ENCODE data around the gene AMOTL1. TPM values are rescaled to one million over a fixed set of nuclear protein-coding genes. Genes with fewer than 3 reads are reported as not detected.

AMOTL1 gene
- polyA plus RNA-seq, 4 donors, result 0.81 to 16.5 (median 3.7) TPM

- Histone ChIP-seq H3K27ac (ENCODE audit: low read depth in 1 of 3, low read length in 2 of 3) (no peak overlapping the region), H3K27me3 (ENCODE audit: control insufficient read depth in 3 of 3, insufficient read depth in 3 of 3, low read length in 3 of 3) (no peaks in the 10 kb centered on the region), H3K36me3 (ENCODE audit: control insufficient read depth in 3 of 3, insufficient read depth in 2 of 3, low read depth in 1 of 3, low read length in 3 of 3) (peaks cover 0 to 15% (median 2%) of the 10 kb centered on the region in 3 donors), H3K9me3 (ENCODE audit: control insufficient read depth in 2 of 2, insufficient read depth in 1 of 2, low read depth in 1 of 2, low read length in 1 of 2) (no peaks in the 10 kb centered on the region), H3K4me3 (ENCODE audit: low read depth in 1 of 3, low read length in 3 of 3) (no peak overlapping the region), H3K4me1 (ENCODE audit: control insufficient read depth in 3 of 3, insufficient read depth in 2 of 3, low read depth in 1 of 3, low read length in 2 of 3) (peaks cover 0 to 23% (median 0%) of the 10 kb centered on the region in 3 donors)
- FAIRE-seq, result no peak
- DNase-seq, result no peak
- 58 to 64% (median 64%) methylated on average over 3 of the region's 3 CpGs for WGBS, 3 donors
These were observed 63.4 kb downstream of the AMOTL1 start for GRCh38 chr11:94831529-94831928.

- no peaks in the 10 kb centered on the region for H3K9me3 ChIP-seq (ENCODE audit: control insufficient read depth in 2 of 2, insufficient read depth in 1 of 2, low read depth in 1 of 2, low read length in 1 of 2)
- 82 to 88% (median 85%) methylated on average over 4 of the region's 4 CpGs for WGBS, 3 donors
- DNase-seq (peak in 1 of 2 donors; percentile 77), FAIRE-seq (no peak)
- peaks cover 0 to 21% (median 0%) of the 10 kb centered on the region in 3 donors for H3K4me1 ChIP-seq (ENCODE audit: control insufficient read depth in 3 of 3, insufficient read depth in 2 of 3, low read depth in 1 of 3, low read length in 2 of 3)
- H3K36me3 ChIP-seq (ENCODE audit: control insufficient read depth in 3 of 3, insufficient read depth in 2 of 3, low read depth in 1 of 3, low read length in 3 of 3), result peaks cover 0 to 11% (median 2%) of the 10 kb centered on the region in 3 donors
- H3K27me3 ChIP-seq (ENCODE audit: control insufficient read depth in 3 of 3, insufficient read depth in 3 of 3, low read length in 3 of 3), result no peaks in the 10 kb centered on the region
- peak overlapping the region in 1 of 3 donors; percentile 66 for H3K27ac ChIP-seq (ENCODE audit: low read depth in 1 of 3, low read length in 2 of 3)
- no peak overlapping the region for H3K4me3 ChIP-seq (ENCODE audit: low read depth in 1 of 3, low read length in 3 of 3)
These were observed 64.6 kb downstream of the AMOTL1 start for GRCh38 chr11:94832604-94833235.

GRCh38 chr11:94834911-94835593 lies 66.9 kb downstream of the AMOTL1 start:
- WGBS, 3 donors, result 79 to 93% (median 88%) methylated on average over 4 of the region's 4 CpGs
- no peaks in the 10 kb centered on the region for H3K9me3 ChIP-seq (ENCODE audit: control insufficient read depth in 2 of 2, insufficient read depth in 1 of 2, low read depth in 1 of 2, low read length in 1 of 2)
- no peak overlapping the region for H3K27ac ChIP-seq (ENCODE audit: low read depth in 1 of 3, low read length in 2 of 3)
- H3K4me1 ChIP-seq (ENCODE audit: control insufficient read depth in 3 of 3, insufficient read depth in 2 of 3, low read depth in 1 of 3, low read length in 2 of 3), result peaks cover 0 to 22% (median 0%) of the 10 kb centered on the region in 3 donors
- no peaks in the 10 kb centered on the region for H3K27me3 ChIP-seq (ENCODE audit: control insufficient read depth in 3 of 3, insufficient read depth in 3 of 3, low read length in 3 of 3)
- FAIRE-seq (no peak), DNase-seq (no peak)
- peaks cover 0 to 10% (median 2%) of the 10 kb centered on the region in 3 donors for H3K36me3 ChIP-seq (ENCODE audit: control insufficient read depth in 3 of 3, insufficient read depth in 2 of 3, low read depth in 1 of 3, low read length in 3 of 3)
- H3K4me3 ChIP-seq (ENCODE audit: low read depth in 1 of 3, low read length in 3 of 3), result no peak overlapping the region

GRCh38 chr11:94835594-94835927 lies 67.4 kb downstream of the AMOTL1 start:
- Histone ChIP-seq H3K9me3 (ENCODE audit: control insufficient read depth in 2 of 2, insufficient read depth in 1 of 2, low read depth in 1 of 2, low read length in 1 of 2) (no peaks in the 10 kb centered on the region), H3K27me3 (ENCODE audit: control insufficient read depth in 3 of 3, insufficient read depth in 3 of 3, low read length in 3 of 3) (no peaks in the 10 kb centered on the region), H3K4me3 (ENCODE audit: low read depth in 1 of 3, low read length in 3 of 3) (no peak overlapping the region), H3K27ac (ENCODE audit: low read depth in 1 of 3, low read length in 2 of 3) (no peak overlapping the region), H3K4me1 (ENCODE audit: control insufficient read depth in 3 of 3, insufficient read depth in 2 of 3, low read depth in 1 of 3, low read length in 2 of 3) (peaks cover 0 to 22% (median 0%) of the 10 kb centered on the region in 3 donors), H3K36me3 (ENCODE audit: control insufficient read depth in 3 of 3, insufficient read depth in 2 of 3, low read depth in 1 of 3, low read length in 3 of 3) (peaks cover 0 to 10% (median 1%) of the 10 kb centered on the region in 3 donors)
- WGBS, 3 donors, result 77 to 100% (median 80%) methylated on average over 2 of the region's 2 CpGs
- FAIRE-seq, result no peak
- DNase-seq, result no peak

DNA sequence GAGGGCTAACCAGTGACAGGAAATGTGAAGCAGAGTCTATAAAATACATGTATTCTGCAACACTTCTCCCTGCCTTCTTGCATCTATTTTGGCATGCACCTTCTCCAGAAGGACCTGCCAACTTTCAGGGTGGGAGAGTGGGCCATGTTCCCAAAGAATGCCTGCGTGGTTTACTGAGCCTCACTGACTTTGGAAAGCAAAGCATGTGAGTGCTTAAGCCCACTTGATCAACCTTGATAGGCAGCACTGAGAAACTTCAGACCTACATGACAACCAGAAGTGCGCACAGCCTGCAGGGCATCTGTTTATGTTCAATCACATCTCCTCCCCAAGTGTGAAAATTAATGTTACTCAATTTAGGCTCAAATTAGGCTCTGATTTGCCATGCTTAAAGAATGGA lies 69.2 kb downstream of the AMOTL1 start:
- Histone ChIP-seq H3K4me1 (ENCODE audit: control insufficient read depth in 3 of 3, insufficient read depth in 2 of 3, low read depth in 1 of 3, low read length in 2 of 3) (peaks cover 0 to 19% (median 0%) of the 10 kb centered on the region in 3 donors), H3K9me3 (ENCODE audit: control insufficient read depth in 2 of 2, insufficient read depth in 1 of 2, low read depth in 1 of 2, low read length in 1 of 2) (no peaks in the 10 kb centered on the region), H3K4me3 (ENCODE audit: low read depth in 1 of 3, low read length in 3 of 3) (no peak overlapping the region), H3K36me3 (ENCODE audit: control insufficient read depth in 3 of 3, insufficient read depth in 2 of 3, low read depth in 1 of 3, low read length in 3 of 3) (peaks cover 0 to 8% (median 0%) of the 10 kb centered on the region in 3 donors), H3K27ac (ENCODE audit: low read depth in 1 of 3, low read length in 2 of 3) (no peak overlapping the region), H3K27me3 (ENCODE audit: control insufficient read depth in 3 of 3, insufficient read depth in 3 of 3, low read length in 3 of 3) (no peaks in the 10 kb centered on the region)
- FAIRE-seq (no peak), DNase-seq (no peak)
- WGBS, 3 donors, result 81 to 87% (median 85%) methylated on average over 2 of the region's 2 CpGs

GRCh38 chr11:94838027-94838731 lies 70.0 kb downstream of the AMOTL1 start:
- Histone ChIP-seq H3K4me1 (ENCODE audit: control insufficient read depth in 3 of 3, insufficient read depth in 2 of 3, low read depth in 1 of 3, low read length in 2 of 3) (peaks cover 0 to 10% (median 0%) of the 10 kb centered on the region in 3 donors), H3K36me3 (ENCODE audit: control insufficient read depth in 3 of 3, insufficient read depth in 2 of 3, low read depth in 1 of 3, low read length in 3 of 3) (peaks cover 0 to 8% (median 0%) of the 10 kb centered on the region in 3 donors), H3K27ac (ENCODE audit: low read depth in 1 of 3, low read length in 2 of 3) (peak overlapping the region in 1 of 3 donors; percentile 22), H3K9me3 (ENCODE audit: control insufficient read depth in 2 of 2, insufficient read depth in 1 of 2, low read depth in 1 of 2, low read length in 1 of 2) (no peaks in the 10 kb centered on the region), H3K27me3 (ENCODE audit: control insufficient read depth in 3 of 3, insufficient read depth in 3 of 3, low read length in 3 of 3) (no peaks in the 10 kb centered on the region), H3K4me3 (ENCODE audit: low read depth in 1 of 3, low read length in 3 of 3) (no peak overlapping the region)
- WGBS, 3 donors, result 69 to 83% (median 76%) methylated on average over 2 of the region's 2 CpGs
- FAIRE-seq (no peak), DNase-seq (no peak)

DNA sequence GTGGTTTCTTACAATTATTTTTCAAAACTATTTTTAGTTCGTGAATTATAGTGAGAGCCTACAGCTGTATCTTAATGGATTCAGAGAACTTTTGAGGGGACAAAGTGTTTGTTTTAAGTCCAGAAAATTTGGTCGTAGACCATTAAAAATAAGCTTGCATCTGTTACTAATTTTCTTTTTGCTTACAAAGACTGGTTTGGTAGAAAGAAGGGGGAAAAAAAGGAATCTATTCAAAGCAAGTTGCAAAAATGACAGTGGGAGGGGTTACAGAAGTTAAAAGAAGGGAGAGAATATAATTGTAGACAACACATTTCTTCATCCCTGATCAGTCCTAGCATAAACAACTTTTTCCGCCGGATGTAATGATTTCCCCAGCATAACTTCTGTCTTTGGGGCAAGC lies 72.1 kb downstream of the AMOTL1 start:
- H3K9me3 ChIP-seq (ENCODE audit: control insufficient read depth in 2 of 2, insufficient read depth in 1 of 2, low read depth in 1 of 2, low read length in 1 of 2), result peaks cover 0 to 5% of the 10 kb centered on the region in 2 donors
- H3K27ac ChIP-seq (ENCODE audit: low read depth in 1 of 3, low read length in 2 of 3), result no peak overlapping the region
- WGBS, 3 donors, result 70 to 93% (median 92%) methylated on average over 4 of the region's 4 CpGs
- no peak overlapping the region for H3K4me3 ChIP-seq (ENCODE audit: low read depth in 1 of 3, low read length in 3 of 3)
- H3K27me3 ChIP-seq (ENCODE audit: control insufficient read depth in 3 of 3, insufficient read depth in 3 of 3, low read length in 3 of 3), result no peaks in the 10 kb centered on the region
- no peak for DNase-seq
- no peak for FAIRE-seq
- peaks cover 0 to 8% (median 0%) of the 10 kb centered on the region in 3 donors for H3K36me3 ChIP-seq (ENCODE audit: control insufficient read depth in 3 of 3, insufficient read depth in 2 of 3, low read depth in 1 of 3, low read length in 3 of 3)
- H3K4me1 ChIP-seq (ENCODE audit: control insufficient read depth in 3 of 3, insufficient read depth in 2 of 3, low read depth in 1 of 3, low read length in 2 of 3), result peaks cover 0 to 3% (median 0%) of the 10 kb centered on the region in 3 donors

DNA sequence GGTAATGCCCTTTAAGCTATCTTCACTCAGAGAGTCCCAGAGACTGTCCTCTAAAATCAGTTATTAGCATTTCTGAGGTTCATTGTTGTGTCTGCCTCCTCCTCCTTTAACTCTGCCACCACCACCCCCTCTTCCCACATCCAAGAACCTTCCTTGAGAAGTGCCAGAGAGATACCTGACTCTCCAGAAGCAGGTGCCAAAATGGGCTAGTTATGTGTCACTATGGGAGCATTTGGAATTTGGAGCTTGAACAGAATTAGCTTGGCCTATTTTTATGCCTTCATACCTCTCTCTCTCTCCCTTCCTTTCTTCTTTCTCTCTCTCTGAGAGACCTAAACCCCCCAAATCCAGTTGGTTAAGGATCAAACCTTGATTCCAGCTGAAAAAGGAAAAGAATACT lies 75.9 kb downstream of the AMOTL1 start:
- Histone ChIP-seq H3K27me3 (ENCODE audit: control insufficient read depth in 3 of 3, insufficient read depth in 3 of 3, low read length in 3 of 3) (no peaks in the 10 kb centered on the region), H3K9me3 (ENCODE audit: control insufficient read depth in 2 of 2, insufficient read depth in 1 of 2, low read depth in 1 of 2, low read length in 1 of 2) (peaks cover 0 to 5% of the 10 kb centered on the region in 2 donors), H3K36me3 (ENCODE audit: control insufficient read depth in 3 of 3, insufficient read depth in 2 of 3, low read depth in 1 of 3, low read length in 3 of 3) (peaks cover 0 to 6% (median 0%) of the 10 kb centered on the region in 3 donors), H3K4me1 (ENCODE audit: control insufficient read depth in 3 of 3, insufficient read depth in 2 of 3, low read depth in 1 of 3, low read length in 2 of 3) (peaks cover 0 to 3% (median 2%) of the 10 kb centered on the region in 3 donors), H3K4me3 (ENCODE audit: low read depth in 1 of 3, low read length in 3 of 3) (no peak overlapping the region), H3K27ac (ENCODE audit: low read depth in 1 of 3, low read length in 2 of 3) (no peak overlapping the region)
- DNase-seq, result no peak
- no peak for FAIRE-seq
